Measurements from ENCODE around the gene PAK4.

Gene PAK4

GRCh38 chr19:39181500-39182173 is 56.1 kb downstream of the PAK4 start:
- DNase-seq = no peak

GRCh38 chr19:39182174-39182505 is 56.6 kb downstream of the PAK4 start:
- no peak for DNase-seq

GRCh38 chr19:39183104-39183503 is 57.5 kb downstream of the PAK4 start:
- DNase-seq = no peak

GRCh38 chr19:39186391-39186790 is 60.8 kb downstream of the PAK4 start:
- no peak for DNase-seq

GRCh38 chr19:39187552-39187943 is 62.0 kb downstream of the PAK4 start:
- no peak for DNase-seq

- no peak for DNase-seq
Observed at GRCh38 chr19:39188960-39189359, 63.4 kb downstream of the PAK4 start.

GRCh38 chr19:39190768-39191167 is 65.2 kb downstream of the PAK4 start:
- no peak for DNase-seq

GRCh38 chr19:39192846-39193245 is 67.3 kb downstream of the PAK4 start:
- DNase-seq = no peak

- no peak for DNase-seq
Observed at GRCh38 chr19:39193803-39194202, 68.2 kb downstream of the PAK4 start.

GRCh38 chr19:39194832-39195542 is 69.4 kb downstream of the PAK4 start:
- no peak for DNase-seq

GRCh38 chr19:39195755-39196154 is 70.2 kb downstream of the PAK4 start:
- DNase-seq = no peak

- DNase-seq = no peak
Observed at GRCh38 chr19:39196320-39196719, 70.7 kb downstream of the PAK4 start.

GRCh38 chr19:39196860-39197562 is 71.4 kb downstream of the PAK4 start, which contains the start of gene NCCRP1:
NCCRP1 (plus strand) TSS chr19:39196964; CDS start chr19:39196983, 19 bp downstream.
- DNase-seq = no peak

GRCh38 chr19:39197808-39198207 is 72.2 kb downstream of the PAK4 start:
- no peak for DNase-seq

- no peak for DNase-seq
Observed at GRCh38 chr19:39199025-39199424, 73.4 kb downstream of the PAK4 start.

- DNase-seq = no peak
Observed at GRCh38 chr19:39200066-39200802, 74.6 kb downstream of the PAK4 start.

- DNase-seq = no peak
Observed at GRCh38 chr19:39200803-39201115, 75.2 kb downstream of the PAK4 start.

GRCh38 chr19:39202998-39203355 is 77.4 kb downstream of the PAK4 start:
- DNase-seq = no peak

GRCh38 chr19:39203372-39204341 is 78.1 kb downstream of the PAK4 start, which contains the start of gene SYCN:
SYCN (minus strand) TSS chr19:39204263; CDS start chr19:39204254, 9 bp downstream.
- DNase-seq = no peak

GRCh38 chr19:39205449-39205764 is 79.8 kb downstream of the PAK4 start:
- no peak for DNase-seq

- DNase-seq = no peak
Observed at GRCh38 chr19:39206122-39206521, 80.5 kb downstream of the PAK4 start.

GRCh38 chr19:39207293-39207836 is 81.8 kb downstream of the PAK4 start:
- no peak for DNase-seq
